ENCODE data around the gene PDE4B. TPM values are rescaled to one million over a fixed set of nuclear protein-coding genes. Genes with fewer than 3 reads are reported as not detected.
A peak's percentile ranks its signal among the peaks of the same experiment; 100 is the strongest.

Gene PDE4B
- polyA plus RNA-seq, 1 experiment, result 17.6 TPM

GRCh38 chr1:65758128-65758527 lies 34.6 kb upstream of the PDE4B start:
- ChIA-PET POLR2A (no interaction called here), CTCF (interaction anchor here (1.2 kb wide), 1 partner anchor 72 kb away, joined by 3 read pairs; no protein-coding TSS in a partner anchor)
- H3K9me3 ChIP-seq (ENCODE audit: control insufficient read depth, insufficient read depth, low read length), result no peaks in the 10 kb centered on the region
- TF ChIP-seq CTCF (IDR thresholded peaks at IDR 0.05; ENCODE audit: low read depth, low read length), result no peak
- no peak overlapping the region for H3K27ac ChIP-seq (ENCODE audit: low read depth, low read length)
- no peaks in the 10 kb centered on the region for H3K27me3 ChIP-seq (ENCODE audit: control insufficient read depth, insufficient read depth, low read length)
- DNase-seq (ENCODE audit: low read depth, low spot score), result no peak
- H3K4me3 ChIP-seq (ENCODE audit: low read depth, low read length), result no peak overlapping the region

DNA sequence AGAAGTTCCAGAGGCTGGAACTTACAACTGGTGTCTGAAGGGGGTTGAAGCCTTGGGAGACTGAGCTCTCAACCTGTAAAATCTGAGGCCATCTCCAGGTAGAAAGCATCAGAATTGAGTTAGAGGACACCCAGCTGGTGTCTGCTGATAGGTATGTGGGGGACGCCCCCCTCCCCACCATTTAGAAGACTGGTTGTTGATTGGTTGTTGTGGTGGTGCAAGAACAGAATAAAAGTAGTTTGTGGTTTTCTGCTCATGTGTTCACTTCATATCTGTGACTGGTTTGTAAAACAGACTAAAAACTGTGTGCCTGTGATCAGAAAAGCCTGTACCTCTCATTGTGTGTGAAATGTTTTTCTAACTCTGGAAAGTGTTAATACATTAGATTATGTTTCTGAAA lies 33.2 kb upstream of the PDE4B start:
- POLR2A ChIA-PET, result no interaction called here

GRCh38 chr1:65762081-65762862 lies 30.4 kb upstream of the PDE4B start:
- POLR2A ChIA-PET, result interaction anchor here (0.6 kb wide), 1 partner anchor 58 kb away, joined by 3 read pairs; no protein-coding TSS in a partner anchor
- H3K9me3 ChIP-seq (ENCODE audit: control insufficient read depth, insufficient read depth, low read length), result no peaks in the 10 kb centered on the region
- peak; percentile 11 for DNase-seq (ENCODE audit: low read depth, low spot score)
- H3K27me3 ChIP-seq (ENCODE audit: control insufficient read depth, insufficient read depth, low read length), result no peaks in the 10 kb centered on the region
- CTCF ChIA-PET, result interaction anchor here (1.8 kb wide), 1 partner anchor 74 kb away, joined by 4 read pairs; no protein-coding TSS in a partner anchor
- TF ChIP-seq CTCF (IDR thresholded peaks at IDR 0.05; ENCODE audit: low read depth, low read length), result no peak
- H3K27ac ChIP-seq (ENCODE audit: low read depth, low read length), result no peak overlapping the region
- peak overlapping the region; percentile 36 for H3K4me3 ChIP-seq (ENCODE audit: low read depth, low read length)

More for the DNA sequence above, 33.2 kb upstream of the PDE4B start:
- no peak for DNase-seq (ENCODE audit: low read depth, low spot score)
- Histone ChIP-seq H3K27me3 (ENCODE audit: control insufficient read depth, insufficient read depth, low read length) (no peaks in the 10 kb centered on the region), H3K4me3 (ENCODE audit: low read depth, low read length) (no peak overlapping the region), H3K27ac (ENCODE audit: low read depth, low read length) (no peak overlapping the region), H3K9me3 (ENCODE audit: control insufficient read depth, insufficient read depth, low read length) (no peaks in the 10 kb centered on the region)
- CTCF ChIA-PET, result interaction anchor here (0.8 kb wide), 1 partner anchor 483 kb away, joined by 3 read pairs; no protein-coding TSS in a partner anchor
- no peak for TF ChIP-seq CTCF (IDR thresholded peaks at IDR 0.05; ENCODE audit: low read depth, low read length)

GRCh38 chr1:65764052-65764451 lies 28.6 kb upstream of the PDE4B start:
- ChIA-PET CTCF (no interaction called here), POLR2A (no interaction called here)
- H3K4me3 ChIP-seq (ENCODE audit: low read depth, low read length), result no peak overlapping the region
- H3K27me3 ChIP-seq (ENCODE audit: control insufficient read depth, insufficient read depth, low read length), result no peaks in the 10 kb centered on the region
- DNase-seq (ENCODE audit: low read depth, low spot score), result no peak
- H3K27ac ChIP-seq (ENCODE audit: low read depth, low read length), result no peak overlapping the region
- no peak for TF ChIP-seq CTCF (IDR thresholded peaks at IDR 0.05; ENCODE audit: low read depth, low read length)
- no peaks in the 10 kb centered on the region for H3K9me3 ChIP-seq (ENCODE audit: control insufficient read depth, insufficient read depth, low read length)

DNA sequence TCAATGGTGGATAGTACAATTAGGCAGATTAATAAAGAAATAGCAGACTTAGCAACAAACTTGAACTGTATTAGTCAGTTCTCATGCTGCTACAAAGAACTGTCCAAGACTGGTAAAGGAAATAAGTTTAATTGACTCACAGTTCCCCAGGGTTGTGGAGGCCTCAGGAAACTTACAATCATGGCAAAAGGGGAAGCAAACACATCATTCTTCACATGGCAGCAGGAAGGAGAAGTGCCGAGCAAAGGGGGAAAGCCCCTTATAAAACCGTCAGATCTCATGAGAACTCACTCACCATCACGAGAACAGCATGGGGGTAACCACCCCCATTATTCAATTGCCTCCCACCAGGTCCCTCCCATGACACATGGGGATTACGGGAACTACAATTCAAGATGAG lies 27.1 kb upstream of the PDE4B start:
- no peak for DNase-seq (ENCODE audit: low read depth, low spot score)
- no peak for TF ChIP-seq CTCF (IDR thresholded peaks at IDR 0.05; ENCODE audit: low read depth, low read length)
- CTCF ChIA-PET, result no interaction called here
- Histone ChIP-seq H3K9me3 (ENCODE audit: control insufficient read depth, insufficient read depth, low read length) (no peaks in the 10 kb centered on the region), H3K27me3 (ENCODE audit: control insufficient read depth, insufficient read depth, low read length) (no peaks in the 10 kb centered on the region), H3K4me3 (ENCODE audit: low read depth, low read length) (no peak overlapping the region), H3K27ac (ENCODE audit: low read depth, low read length) (no peak overlapping the region)
- POLR2A ChIA-PET, result no interaction called here
